Immature natural killer cell (primary cell): Measurements from ENCODE around the gene CFAP100. TPM values are rescaled to one million over a fixed set of nuclear protein-coding genes. Genes with fewer than 3 reads are reported as not detected.

Experiments
- DNase-seq, 3 donors: peaks; one replicate each; pipeline ENCODE4 v3.0.0; 2022; ENCODE audit warnings: mixed read lengths in 1 of 3
- H3K27ac Mint-ChIP-seq, 6 donors: one replicate each; pipeline ENCODE4 v1.8.0; 2020; ENCODE audit warnings: mixed read lengths in 6 of 6, mild to moderate bottlenecking in 5 of 6, inconsistent platforms in 4 of 6, moderate library complexity in 3 of 6
- H3K27me3 Mint-ChIP-seq, 3 donors: one replicate each; pipeline ENCODE4 v1.8.0; 2020 to 2021; ENCODE audit warnings: low read depth in 3 of 3, mild to moderate bottlenecking in 3 of 3, mixed read lengths in 3 of 3, moderate library complexity in 3 of 3, inconsistent platforms in 1 of 3
- H3K36me3 Mint-ChIP-seq, 3 donors: one replicate each; pipeline ENCODE4 v1.8.0; 2020; ENCODE audit warnings: mixed read lengths in 3 of 3, inconsistent platforms in 2 of 3, mild to moderate bottlenecking in 2 of 3
- H3K4me1 Mint-ChIP-seq, 2 donors: one replicate each; pipeline ENCODE4 v1.8.0; 2020; ENCODE audit warnings: inconsistent platforms in 2 of 2, mild to moderate bottlenecking in 2 of 2, mixed read lengths in 2 of 2, moderate library complexity in 1 of 2
- H3K4me3 Mint-ChIP-seq, 5 donors: one replicate each; pipeline ENCODE4 v1.8.0; 2020; ENCODE audit warnings: mild to moderate bottlenecking in 5 of 5, mixed read lengths in 5 of 5, inconsistent platforms in 3 of 5, moderate library complexity in 3 of 5
- H3K9me3 Mint-ChIP-seq, 6 donors: one replicate each; pipeline ENCODE4 v1.8.0; 2020; ENCODE audit warnings: mild to moderate bottlenecking in 6 of 6, mixed read lengths in 6 of 6, inconsistent platforms in 4 of 6, moderate library complexity in 3 of 6
- polyA plus RNA-seq, 3 donors: library from polyadenylated mRNA; unstranded; fragments of 300-500 nt; fragmentation: Illumina TruSeq; gene quantifications; one replicate each; pipeline ENCODE4 v1.2.3, GENCODE V29; 2021

The CFAP100 gene
- polyA plus RNA-seq, 3 donors from 2014 or later: not detected

DNA sequence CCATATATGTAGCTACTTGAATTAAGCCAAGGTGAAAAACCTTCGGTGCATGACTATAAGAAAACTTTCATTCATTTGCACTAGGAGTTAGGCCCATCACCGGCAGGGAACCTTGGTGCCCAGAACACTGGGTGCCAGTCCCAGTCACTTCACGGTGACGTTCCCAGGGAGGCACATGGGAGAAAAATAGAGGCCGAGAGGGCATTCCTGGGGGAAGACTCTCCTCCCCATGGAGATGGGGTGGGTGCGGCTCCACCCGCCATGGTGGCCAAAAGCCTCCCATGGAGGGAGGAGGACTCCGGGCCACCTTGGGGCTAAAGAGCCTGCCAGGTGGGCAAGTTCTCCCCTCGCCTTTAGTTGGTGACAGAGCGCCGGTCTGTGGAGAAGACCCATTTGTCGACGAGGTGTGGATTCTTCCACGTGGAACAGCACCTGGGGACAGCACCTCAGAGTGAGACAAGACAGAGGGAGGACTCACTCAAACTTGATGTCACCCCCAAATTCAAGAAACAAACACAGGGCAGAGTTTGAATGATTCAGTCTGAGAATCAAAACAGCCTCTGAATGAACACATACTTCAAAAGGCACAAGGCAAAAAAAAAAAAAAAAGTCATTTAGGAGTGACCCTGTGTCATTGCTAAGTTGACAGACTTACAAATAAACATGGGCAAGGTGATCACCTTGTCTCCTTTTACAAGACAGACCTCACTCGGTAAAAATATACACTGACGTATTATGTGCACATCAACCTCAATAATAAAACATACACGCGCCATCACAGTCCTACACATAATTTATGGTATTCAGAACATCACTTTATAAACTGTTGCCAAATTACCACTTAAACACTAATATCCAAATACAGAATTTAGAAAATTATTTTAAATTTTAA is 42.4 kb downstream of the CFAP100 start:
- H3K27me3 Mint-ChIP-seq: peaks cover 0 to 5% (median 0%) of the 10 kb centered on the region in 3 donors
- DNase-seq: no peak
- H3K4me1 Mint-ChIP-seq: no peaks in the 10 kb centered on the region
- no peaks in the 10 kb centered on the region for H3K9me3 Mint-ChIP-seq
- H3K4me3 Mint-ChIP-seq: no peak overlapping the region
- no peak overlapping the region for H3K27ac Mint-ChIP-seq
- H3K36me3 Mint-ChIP-seq: peaks cover 13 to 34% (median 17%) of the 10 kb centered on the region in 3 donors

DNA sequence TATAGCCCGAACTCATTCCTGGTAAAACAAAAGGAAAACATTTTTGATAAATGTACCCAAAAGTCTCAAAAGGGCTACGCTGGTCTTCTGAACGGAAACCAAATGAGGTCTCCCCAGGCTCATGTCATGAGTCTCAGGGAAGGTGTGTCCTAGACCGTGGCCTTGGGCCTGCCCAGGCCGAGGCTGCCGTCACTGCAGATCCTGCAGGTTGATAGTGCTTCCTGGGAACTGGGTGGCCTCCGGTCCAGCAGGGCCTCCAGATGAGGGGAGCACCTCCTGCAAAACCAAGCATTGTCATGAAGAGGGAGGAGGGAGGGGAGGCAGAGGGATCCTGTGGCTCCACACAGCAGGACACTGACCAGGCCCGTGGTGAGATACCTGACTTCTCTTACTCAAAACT is 43.5 kb downstream of the CFAP100 start:
- DNase-seq: no peak
- no peak overlapping the region for H3K27ac Mint-ChIP-seq
- H3K27me3 Mint-ChIP-seq: peaks cover 0 to 5% (median 0%) of the 10 kb centered on the region in 3 donors

DNA sequence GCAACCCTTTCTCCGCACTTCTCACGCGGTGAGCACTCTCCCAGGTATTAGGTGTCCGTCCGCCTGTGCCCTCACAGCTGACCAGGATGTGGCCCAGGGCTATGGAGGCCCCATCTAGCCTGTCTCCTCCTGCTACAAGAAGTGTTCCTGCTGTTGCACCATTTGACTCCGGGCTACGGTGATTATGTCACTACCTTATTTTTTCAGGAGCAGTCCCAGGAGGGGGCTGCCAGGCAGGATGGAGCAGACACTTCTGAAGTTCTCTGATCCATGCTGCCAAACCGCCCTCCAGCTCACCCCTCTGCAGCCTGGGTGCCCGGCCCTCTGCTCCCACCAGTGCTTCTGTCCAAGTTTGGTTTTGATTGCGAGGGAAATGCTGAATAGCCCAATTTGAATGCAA is 44.0 kb downstream of the CFAP100 start:
- H3K4me3 Mint-ChIP-seq: no peak overlapping the region
- peaks cover 0 to 5% of the 10 kb centered on the region in 2 donors for H3K4me1 Mint-ChIP-seq
- H3K9me3 Mint-ChIP-seq: no peaks in the 10 kb centered on the region
- H3K27ac Mint-ChIP-seq: no peak overlapping the region
- peaks cover 0 to 5% (median 0%) of the 10 kb centered on the region in 3 donors for H3K27me3 Mint-ChIP-seq
- DNase-seq: no peak
- peaks cover 12 to 33% (median 13%) of the 10 kb centered on the region in 3 donors for H3K36me3 Mint-ChIP-seq

More for the DNA sequence above, 43.5 kb downstream of the CFAP100 start:
- Mint-ChIP-seq H3K4me1 (peaks cover 0 to 3% of the 10 kb centered on the region in 2 donors), H3K36me3 (peaks cover 12 to 32% (median 13%) of the 10 kb centered on the region in 3 donors), H3K4me3 (no peak overlapping the region), H3K9me3 (no peaks in the 10 kb centered on the region)

DNA sequence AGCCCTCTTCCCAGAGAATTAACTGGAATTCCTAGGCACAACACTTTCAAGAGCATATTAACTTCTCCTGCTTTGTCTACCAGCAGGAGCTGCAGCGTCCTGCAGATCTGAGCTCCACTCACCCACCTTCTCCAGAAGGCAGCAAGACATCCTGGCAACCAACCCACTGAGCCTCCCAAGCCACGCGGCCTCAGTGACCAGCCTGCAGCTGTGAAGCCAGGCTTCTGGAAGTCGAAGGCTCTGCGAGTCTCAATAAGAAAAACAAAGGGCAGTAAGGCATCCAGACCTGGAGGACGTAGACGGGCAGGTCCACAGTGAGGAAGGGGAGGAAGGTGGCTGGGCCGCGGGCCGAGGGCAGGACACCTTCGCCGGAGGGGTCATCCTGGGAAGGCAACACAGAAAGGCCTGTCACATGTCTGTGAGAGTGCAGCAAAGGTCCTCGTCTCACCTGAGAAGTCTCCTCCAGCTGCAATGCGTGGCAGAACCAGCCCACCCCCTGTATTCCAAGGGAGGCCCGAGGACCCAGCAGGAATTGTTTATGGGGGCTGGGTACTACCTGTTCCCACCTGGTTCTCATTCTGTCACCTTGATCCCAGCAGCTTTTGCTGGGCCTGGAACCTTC is 44.7 kb downstream of the CFAP100 start:
- Mint-ChIP-seq H3K27me3 (peaks cover 0 to 3% (median 0%) of the 10 kb centered on the region in 3 donors), H3K4me1 (peaks cover 0 to 5% of the 10 kb centered on the region in 2 donors), H3K36me3 (peaks cover 10 to 33% (median 11%) of the 10 kb centered on the region in 3 donors), H3K27ac (peak overlapping the region in 1 of 6 donors; percentile 34), H3K9me3 (no peaks in the 10 kb centered on the region), H3K4me3 (no peak overlapping the region)
- DNase-seq: no peak

DNA sequence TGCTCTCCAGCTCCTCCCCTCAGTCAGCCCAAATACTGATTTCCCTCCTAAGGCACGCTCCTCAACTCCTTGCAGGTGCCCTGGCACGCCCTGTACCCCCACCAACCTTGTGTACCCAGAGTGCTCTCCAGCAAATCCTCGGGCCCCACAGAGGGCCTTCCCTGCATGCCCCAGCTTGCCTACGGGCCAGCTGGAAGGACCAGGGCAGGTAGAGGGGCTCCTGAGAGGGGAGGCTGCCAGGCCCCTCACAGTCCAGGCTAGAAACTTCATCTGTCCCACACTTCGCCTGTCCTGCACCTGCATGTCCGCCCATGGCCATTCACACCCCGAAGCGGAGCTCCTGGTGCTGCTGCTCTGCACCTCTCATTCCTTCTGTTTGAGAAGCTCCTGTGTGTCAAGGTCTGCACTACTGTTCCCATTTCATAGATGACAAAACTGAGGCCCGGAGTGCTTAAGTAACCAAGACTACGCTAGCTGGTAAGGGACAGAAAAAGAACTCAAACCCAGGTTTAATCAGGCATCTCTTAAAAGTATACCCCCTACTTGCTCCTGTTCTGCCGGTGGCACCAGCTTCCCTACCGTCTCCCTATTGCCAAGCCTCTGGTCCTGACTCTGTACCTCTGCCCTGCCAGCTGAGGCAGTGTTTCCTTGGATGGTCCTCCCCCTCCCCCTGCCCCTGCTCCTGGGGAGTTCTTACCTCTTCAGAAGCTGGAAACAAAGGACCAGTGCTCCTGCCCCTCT is 45.4 kb downstream of the CFAP100 start:
- peaks cover 0 to 5% of the 10 kb centered on the region in 2 donors for H3K4me1 Mint-ChIP-seq
- H3K9me3 Mint-ChIP-seq: no peaks in the 10 kb centered on the region
- H3K36me3 Mint-ChIP-seq: peaks cover 8 to 33% (median 9%) of the 10 kb centered on the region in 3 donors
- no peak for DNase-seq
- peak overlapping the region in 1 of 6 donors; percentile 36 for H3K27ac Mint-ChIP-seq
- H3K4me3 Mint-ChIP-seq: no peak overlapping the region
- H3K27me3 Mint-ChIP-seq: peaks cover 0 to 2% (median 0%) of the 10 kb centered on the region in 3 donors

DNA sequence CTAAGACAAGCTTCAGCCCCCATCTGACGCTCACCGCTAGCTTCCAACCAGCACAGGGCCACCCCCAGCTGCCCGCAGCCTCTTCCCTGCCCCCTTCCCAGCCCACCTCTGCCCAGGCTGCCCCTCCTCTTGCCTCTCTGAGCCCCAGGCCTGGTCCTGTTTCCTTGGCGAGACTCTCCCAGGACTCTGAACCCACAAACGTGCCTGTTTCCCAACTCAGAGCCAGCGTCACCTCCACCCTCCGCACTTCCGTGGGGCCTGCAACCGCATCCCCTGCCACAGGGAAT is 45.9 kb downstream of the CFAP100 start:
- peaks cover 8 to 33% (median 9%) of the 10 kb centered on the region in 3 donors for H3K36me3 Mint-ChIP-seq
- no peaks in the 10 kb centered on the region for H3K9me3 Mint-ChIP-seq
- DNase-seq: no peak
- peaks cover 0 to 5% of the 10 kb centered on the region in 2 donors for H3K4me1 Mint-ChIP-seq
- no peak overlapping the region for H3K27ac Mint-ChIP-seq
- H3K4me3 Mint-ChIP-seq: no peak overlapping the region
- peaks cover 0 to 2% (median 0%) of the 10 kb centered on the region in 3 donors for H3K27me3 Mint-ChIP-seq

DNA sequence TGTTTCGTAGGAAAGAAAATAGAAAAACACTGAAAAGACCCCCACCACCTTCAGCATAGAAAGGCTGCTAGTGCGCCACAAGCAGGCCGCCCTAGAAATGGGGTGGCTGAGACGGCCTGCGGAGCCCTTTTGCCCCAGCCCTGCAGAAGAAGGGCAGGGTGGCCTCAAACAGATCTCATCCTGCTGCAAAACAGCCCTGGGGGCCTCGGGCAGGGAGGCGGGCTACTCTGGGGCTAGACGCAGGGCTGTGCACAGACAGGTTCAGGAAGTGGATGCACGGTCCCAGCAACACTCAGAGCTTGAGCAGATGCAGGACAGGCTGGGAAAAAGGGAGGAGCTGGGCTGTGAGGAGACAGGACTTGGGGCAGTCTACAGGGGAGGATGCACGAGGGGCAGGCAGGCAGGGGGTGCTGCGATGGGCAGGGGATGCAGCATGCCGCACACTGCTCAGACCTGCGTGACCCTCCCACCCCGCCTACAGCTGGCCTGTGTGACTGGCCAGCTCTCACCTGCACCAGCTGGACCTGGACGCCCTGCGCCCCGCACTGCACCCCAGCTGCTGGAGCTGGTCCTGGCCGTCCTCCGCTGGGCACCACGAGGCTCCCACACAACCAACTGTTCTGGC is 46.7 kb downstream of the CFAP100 start:
- H3K27ac Mint-ChIP-seq: no peak overlapping the region
- H3K4me1 Mint-ChIP-seq: peaks cover 0 to 5% of the 10 kb centered on the region in 2 donors
- peaks cover 8 to 33% (median 9%) of the 10 kb centered on the region in 3 donors for H3K36me3 Mint-ChIP-seq
- no peak for DNase-seq
- H3K27me3 Mint-ChIP-seq: peaks cover 0 to 2% (median 0%) of the 10 kb centered on the region in 3 donors
- H3K9me3 Mint-ChIP-seq: no peaks in the 10 kb centered on the region
- no peak overlapping the region for H3K4me3 Mint-ChIP-seq

DNA sequence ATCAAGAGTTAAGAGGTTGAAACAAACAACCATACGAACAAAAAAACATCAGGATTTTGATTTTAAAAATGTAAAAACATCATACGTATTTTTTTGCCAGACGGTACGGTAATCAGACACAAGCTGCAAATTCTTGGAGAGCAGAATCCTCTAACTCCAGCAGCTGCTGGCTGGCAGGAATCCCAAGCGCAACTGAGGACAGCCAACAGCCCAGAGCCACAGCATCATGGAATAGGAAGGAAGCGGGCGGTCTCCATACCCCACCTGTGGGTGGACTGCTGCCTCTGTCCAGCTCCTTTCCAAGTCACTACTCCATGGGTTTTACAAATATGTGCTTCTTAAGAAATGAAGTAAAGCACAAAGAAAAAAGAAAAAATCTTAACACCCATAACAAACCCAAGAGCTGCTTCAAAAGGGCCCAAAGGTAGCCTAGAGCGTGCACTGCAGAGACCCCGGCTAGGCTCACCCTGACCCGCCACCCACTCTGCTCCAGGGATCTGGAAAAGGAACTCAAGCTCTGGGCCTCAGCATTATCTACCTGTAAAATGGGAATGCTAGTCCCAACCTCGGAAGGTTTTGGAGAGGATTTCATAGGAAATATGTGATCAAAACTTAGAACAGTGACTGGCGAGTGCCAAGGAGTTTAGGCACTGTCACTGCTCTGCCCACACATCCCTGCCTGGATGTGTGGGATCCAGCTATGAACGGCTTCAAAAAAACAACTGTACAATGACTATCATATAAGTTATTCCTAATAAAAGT is 47.6 kb downstream of the CFAP100 start:
- Mint-ChIP-seq H3K27ac (no peak overlapping the region), H3K9me3 (no peaks in the 10 kb centered on the region), H3K4me3 (no peak overlapping the region), H3K36me3 (peaks cover 5 to 26% (median 6%) of the 10 kb centered on the region in 3 donors), H3K4me1 (peaks cover 0 to 5% of the 10 kb centered on the region in 2 donors), H3K27me3 (peaks cover 0 to 2% (median 0%) of the 10 kb centered on the region in 3 donors)
- no peak for DNase-seq

DNA sequence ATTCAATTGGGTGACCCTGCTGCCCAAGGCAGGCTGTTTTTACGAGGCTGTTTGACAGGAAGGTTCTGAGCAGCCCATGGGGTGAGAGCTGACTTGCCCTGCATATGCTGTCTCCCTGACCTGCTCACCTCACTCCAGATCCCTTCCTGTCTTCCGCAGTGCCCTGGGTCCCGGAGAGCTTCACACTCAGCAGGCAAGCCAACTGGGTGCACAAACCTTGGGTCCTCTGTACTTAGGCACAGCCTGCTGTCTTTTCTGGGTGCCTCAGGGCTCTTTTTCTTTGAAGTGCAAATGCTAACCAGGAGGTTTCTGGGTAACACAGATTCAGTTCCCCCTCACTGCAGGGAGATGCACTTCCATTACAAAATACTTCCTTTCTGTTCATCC is 48.1 kb downstream of the CFAP100 start:
- Mint-ChIP-seq H3K4me1 (peaks cover 0 to 5% of the 10 kb centered on the region in 2 donors), H3K36me3 (peaks cover 0 to 20% (median under 1%) of the 10 kb centered on the region in 3 donors), H3K27ac (peak overlapping the region in 1 of 6 donors; percentile 71), H3K9me3 (no peaks in the 10 kb centered on the region), H3K27me3 (peaks cover 0 to 2% (median 0%) of the 10 kb centered on the region in 3 donors), H3K4me3 (no peak overlapping the region)
- DNase-seq: no peak

DNA sequence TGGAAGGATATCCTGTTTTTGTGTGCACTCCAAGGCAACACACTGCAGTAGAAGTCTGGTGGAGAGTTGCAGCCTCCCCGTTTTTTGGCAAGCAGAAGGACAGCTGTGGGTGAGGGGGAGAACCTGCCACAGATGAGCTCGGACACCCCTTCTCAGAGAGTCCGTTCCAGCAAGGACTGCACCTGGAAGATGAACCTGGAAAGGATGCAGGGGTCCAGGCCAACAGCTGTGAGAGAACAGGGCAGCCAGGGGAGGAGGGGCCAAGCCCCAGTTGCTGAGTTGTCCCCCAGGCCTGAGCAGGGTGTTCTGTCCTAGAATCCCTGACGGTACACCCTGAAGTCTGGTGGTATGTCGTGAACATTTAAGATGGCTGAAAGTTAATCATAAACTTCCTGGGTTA is 50.8 kb downstream of the CFAP100 start:
- H3K36me3 Mint-ChIP-seq: peaks cover 0 to 11% (median 0%) of the 10 kb centered on the region in 3 donors
- no peaks in the 10 kb centered on the region for H3K9me3 Mint-ChIP-seq
- no peak overlapping the region for H3K4me3 Mint-ChIP-seq
- peaks cover 0 to 5% of the 10 kb centered on the region in 2 donors for H3K4me1 Mint-ChIP-seq
- DNase-seq: no peak
- no peaks in the 10 kb centered on the region for H3K27me3 Mint-ChIP-seq
- H3K27ac Mint-ChIP-seq: no peak overlapping the region

DNA sequence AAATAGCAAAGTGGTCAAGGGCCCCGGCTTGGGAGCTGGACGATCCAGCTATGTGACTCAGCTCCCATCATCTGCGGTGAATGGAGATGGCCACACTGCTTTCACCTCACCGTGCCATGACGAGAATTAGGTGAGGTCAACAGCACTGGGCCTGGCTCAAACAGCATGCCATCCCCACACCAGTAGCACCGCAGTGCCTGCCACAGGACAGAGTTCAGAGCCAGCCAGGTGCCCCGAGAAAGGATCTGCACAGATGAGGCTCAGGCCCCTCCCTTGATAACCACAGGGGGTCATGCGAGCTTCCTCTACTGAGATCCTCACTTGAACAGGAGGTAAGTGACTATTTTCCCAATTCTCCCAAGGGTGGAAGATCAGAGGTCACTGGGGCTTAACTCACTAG is 51.6 kb downstream of the CFAP100 start:
- DNase-seq: no peak
- no peak overlapping the region for H3K27ac Mint-ChIP-seq
- peaks cover 0 to 18% (median 0%) of the 10 kb centered on the region in 3 donors for H3K36me3 Mint-ChIP-seq
- no peaks in the 10 kb centered on the region for H3K27me3 Mint-ChIP-seq
- no peaks in the 10 kb centered on the region for H3K9me3 Mint-ChIP-seq
- H3K4me3 Mint-ChIP-seq: no peak overlapping the region
- H3K4me1 Mint-ChIP-seq: peaks cover 0 to 6% of the 10 kb centered on the region in 2 donors

DNA sequence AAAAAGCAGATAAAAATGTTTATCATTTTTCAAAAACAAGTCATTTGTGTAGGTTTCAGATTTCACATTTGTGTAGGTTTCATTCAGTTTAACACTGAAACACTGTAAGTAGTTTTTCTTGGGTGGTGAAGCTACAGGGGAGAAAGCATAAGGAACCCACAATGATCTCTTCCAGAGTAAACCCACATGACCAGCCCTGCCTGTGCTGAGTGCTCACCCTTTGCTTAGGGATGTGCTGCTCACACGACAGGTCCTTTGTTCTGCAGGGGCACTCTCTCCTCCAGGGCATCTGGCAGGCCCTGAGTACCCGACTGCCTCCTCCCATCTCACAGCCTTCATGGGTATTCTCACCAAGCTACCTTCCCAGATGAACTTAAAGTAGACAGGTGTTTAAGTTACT is 52.1 kb downstream of the CFAP100 start:
- peak overlapping the region in 3 of 6 donors; percentile 14 to 37 (median 34) for H3K27ac Mint-ChIP-seq
- H3K9me3 Mint-ChIP-seq: no peaks in the 10 kb centered on the region
- peaks cover 0 to 22% (median 0%) of the 10 kb centered on the region in 3 donors for H3K36me3 Mint-ChIP-seq
- no peaks in the 10 kb centered on the region for H3K27me3 Mint-ChIP-seq
- no peak for DNase-seq
- no peak overlapping the region for H3K4me3 Mint-ChIP-seq
- H3K4me1 Mint-ChIP-seq: peaks cover 0 to 11% of the 10 kb centered on the region in 2 donors
